Neural progenitor cell (in vitro differentiated cells): Measurements from ENCODE around the gene FOXE1. TPM values are rescaled to one million over a fixed set of nuclear protein-coding genes. Genes with fewer than 3 reads are reported as not detected.

Source experiments
- DNase-seq: peaks from one replicate; pipeline ENCODE4 v3.0.0-alpha.2; 2016; ENCODE audit warnings: low spot score
- H2AFZ ChIP-seq: fragments of 200-600 bp; sonication (generic); replicated peaks from 2 replicates; pipeline ENCODE4 v1.6.1; 2016; ENCODE audit warnings: antibody characterized with exemption
- H3F3A ChIP-seq: fragments of 200-600 bp; sonication (generic); 2 replicates; pipeline ENCODE4 v1.6.1; 2016; ENCODE audit warnings: antibody characterized with exemption, low read depth
- H3K27ac ChIP-seq: fragments of 200-600 bp; sonication (generic); 2 replicates; pipeline ENCODE4 v1.5.1; 2016; ENCODE audit warnings: mild to moderate bottlenecking
- H3K27me3 ChIP-seq: fragments of 200-600 bp; sonication (generic); 2 replicates; pipeline ENCODE4 v1.6.1; 2016; ENCODE audit warnings: mild to moderate bottlenecking, moderate library complexity
- H3K36me3 ChIP-seq: fragments of 200-600 bp; sonication (generic); 2 replicates; pipeline ENCODE4 v1.5.1; 2016
- H3K4me1 ChIP-seq: fragments of 200-600 bp; sonication (generic); 2 replicates; pipeline ENCODE4 v1.6.1; 2016; ENCODE audit warnings: mixed run types
- H3K4me2 ChIP-seq: fragments of 200-600 bp; sonication (generic); 2 replicates; pipeline ENCODE4 v1.6.1; 2016
- H3K4me3 ChIP-seq: fragments of 200-600 bp; sonication (generic); 2 replicates; pipeline ENCODE4 v1.5.1; 2016
- H3K79me2 ChIP-seq: fragments of 200-600 bp; sonication (generic); 2 replicates; pipeline ENCODE4 v1.6.1; 2016; ENCODE audit warnings: low read depth
- H3K9ac ChIP-seq: fragments of 200-600 bp; sonication (generic); 2 replicates; pipeline ENCODE4 v1.6.1; 2016
- H3K9me3 ChIP-seq: fragments of 200-600 bp; sonication (generic); 2 replicates; pipeline ENCODE4 v1.5.1; 2016; ENCODE audit warnings: low read depth
- H4K20me1 ChIP-seq: fragments of 200-600 bp; sonication (generic); 2 replicates; pipeline ENCODE4 v1.6.1; 2016; ENCODE audit warnings: low read depth
- H3K27ac Mint-ChIP-seq: 3 replicates; pipeline ENCODE4 v1.8.0; 2021; ENCODE audit warnings: mixed read lengths
- H3K27me3 Mint-ChIP-seq: 2 replicates; pipeline ENCODE4 v1.8.0; 2022; ENCODE audit warnings: low read depth, mild to moderate bottlenecking, inconsistent platforms, moderate library complexity, mixed read lengths; ENCODE audit not compliant: insufficient read depth
- H3K36me3 Mint-ChIP-seq: 3 replicates; pipeline ENCODE4 v1.8.0; 2021; ENCODE audit warnings: mixed read lengths
- H3K4me1 Mint-ChIP-seq: 3 replicates; pipeline ENCODE4 v1.8.0; 2021; ENCODE audit warnings: mixed read lengths
- H3K4me3 Mint-ChIP-seq: 3 replicates; pipeline ENCODE4 v1.8.0; 2021; ENCODE audit warnings: mild to moderate bottlenecking, moderate library complexity, mixed read lengths
- H3K9me3 Mint-ChIP-seq: 3 replicates; pipeline ENCODE4 v1.8.0; 2020; ENCODE audit warnings: mixed read lengths
- EZH2 ChIP-seq: fragments of 200-600 bp; sonication (generic); IDR thresholded peaks from 2 replicates; pipeline ENCODE4 v1.6.1; 2017; ENCODE audit warnings: antibody characterized with exemption, mild to moderate bottlenecking, moderate library complexity
- EZH2phosphoT487 ChIP-seq: fragments of 200-600 bp; sonication (generic); IDR thresholded peaks from 2 replicates; pipeline ENCODE4 v1.6.1; 2017; ENCODE audit warnings: antibody characterized with exemption
- total RNA-seq: library from RNA; depleted of rRNA; stranded (reverse); fragments of >200 nt; gene quantifications from 2 replicates; pipeline ENCODE4 v1.2.3, GENCODE V29; 2015; ENCODE audit warnings: low replicate concordance
- TF ChIP-seq, protein P1 (sequence below): fragments of 200-600 bp; sonication (generic); IDR thresholded peaks from 2 replicates; pipeline ENCODE4 v1.5.1; 2017; ENCODE audit warnings: antibody characterized with exemption, mild to moderate bottlenecking

The FOXE1 gene
- total RNA-seq, 1 donor from 2014 or later = not detected

GRCh38 chr9:97874624-97875023 lies 21.6 kb downstream of the FOXE1 start:
- no peak overlapping the region for H3K27ac Mint-ChIP-seq
- H3K4me1 Mint-ChIP-seq = peaks cover 7% of the 10 kb centered on the region
- H3K27me3 ChIP-seq = peaks cover 5% of the 10 kb centered on the region
- no peak overlapping the region for H2AFZ ChIP-seq
- H3K27ac ChIP-seq = no peak overlapping the region
- H3K79me2 ChIP-seq = no peaks in the 10 kb centered on the region
- no peaks in the 10 kb centered on the region for H3K36me3 Mint-ChIP-seq
- no peak for DNase-seq
- peaks cover 2% of the 10 kb centered on the region for H3K27me3 Mint-ChIP-seq
- no peak overlapping the region for H3K4me3 Mint-ChIP-seq
- TF ChIP-seq EZH2 (no peak), EZH2phosphoT487 (no peak)
- TF ChIP-seq, protein P1, sequence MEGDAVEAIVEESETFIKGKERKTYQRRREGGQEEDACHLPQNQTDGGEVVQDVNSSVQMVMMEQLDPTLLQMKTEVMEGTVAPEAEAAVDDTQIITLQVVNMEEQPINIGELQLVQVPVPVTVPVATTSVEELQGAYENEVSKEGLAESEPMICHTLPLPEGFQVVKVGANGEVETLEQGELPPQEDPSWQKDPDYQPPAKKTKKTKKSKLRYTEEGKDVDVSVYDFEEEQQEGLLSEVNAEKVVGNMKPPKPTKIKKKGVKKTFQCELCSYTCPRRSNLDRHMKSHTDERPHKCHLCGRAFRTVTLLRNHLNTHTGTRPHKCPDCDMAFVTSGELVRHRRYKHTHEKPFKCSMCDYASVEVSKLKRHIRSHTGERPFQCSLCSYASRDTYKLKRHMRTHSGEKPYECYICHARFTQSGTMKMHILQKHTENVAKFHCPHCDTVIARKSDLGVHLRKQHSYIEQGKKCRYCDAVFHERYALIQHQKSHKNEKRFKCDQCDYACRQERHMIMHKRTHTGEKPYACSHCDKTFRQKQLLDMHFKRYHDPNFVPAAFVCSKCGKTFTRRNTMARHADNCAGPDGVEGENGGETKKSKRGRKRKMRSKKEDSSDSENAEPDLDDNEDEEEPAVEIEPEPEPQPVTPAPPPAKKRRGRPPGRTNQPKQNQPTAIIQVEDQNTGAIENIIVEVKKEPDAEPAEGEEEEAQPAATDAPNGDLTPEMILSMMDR = no peak
- no peaks in the 10 kb centered on the region for H3K9me3 ChIP-seq
- H3K4me3 ChIP-seq = no peak overlapping the region
- H3K9me3 Mint-ChIP-seq = no peaks in the 10 kb centered on the region
- H3K36me3 ChIP-seq = no peaks in the 10 kb centered on the region
- no peaks in the 10 kb centered on the region for H3K4me1 ChIP-seq
- no peak overlapping the region for H3K9ac ChIP-seq
- no peaks in the 10 kb centered on the region for H4K20me1 ChIP-seq
- H3F3A ChIP-seq = no peaks in the 10 kb centered on the region
- H3K4me2 ChIP-seq = no peak overlapping the region

- Histone ChIP-seq H3K4me3 (no peak overlapping the region), H3K4me1 (no peaks in the 10 kb centered on the region), H3K27me3 (peaks cover 5% of the 10 kb centered on the region), H3K79me2 (no peaks in the 10 kb centered on the region), H4K20me1 (no peaks in the 10 kb centered on the region), H3K36me3 (no peaks in the 10 kb centered on the region), H3F3A (no peaks in the 10 kb centered on the region), H3K9ac (no peak overlapping the region), H3K4me2 (no peak overlapping the region), H3K9me3 (no peaks in the 10 kb centered on the region), H3K27ac (no peak overlapping the region), H2AFZ (no peak overlapping the region)
- peaks cover 7% of the 10 kb centered on the region for H3K4me1 Mint-ChIP-seq
- no peak for DNase-seq
- H3K4me3 Mint-ChIP-seq = no peak overlapping the region
- peaks cover 2% of the 10 kb centered on the region for H3K27me3 Mint-ChIP-seq
- H3K27ac Mint-ChIP-seq = no peak overlapping the region
- no peaks in the 10 kb centered on the region for H3K9me3 Mint-ChIP-seq
- no peaks in the 10 kb centered on the region for H3K36me3 Mint-ChIP-seq
- TF ChIP-seq EZH2 (no peak), EZH2phosphoT487 (no peak)
- TF ChIP-seq, protein P1 = no peak
Observed at GRCh38 chr9:97875111-97875510, 22.1 kb downstream of the FOXE1 start.

GRCh38 chr9:97876061-97876460 lies 23.0 kb downstream of the FOXE1 start:
- Mint-ChIP-seq H3K9me3 (no peaks in the 10 kb centered on the region), H3K36me3 (no peaks in the 10 kb centered on the region), H3K27ac (no peak overlapping the region), H3K4me1 (peaks cover 7% of the 10 kb centered on the region), H3K27me3 (peaks cover 2% of the 10 kb centered on the region), H3K4me3 (no peak overlapping the region)
- no peak for DNase-seq
- Histone ChIP-seq H3K4me3 (no peak overlapping the region), H3K27ac (no peak overlapping the region), H3K9ac (no peak overlapping the region), H3K27me3 (peaks cover 14% of the 10 kb centered on the region), H2AFZ (no peak overlapping the region), H3K4me1 (no peaks in the 10 kb centered on the region), H3K79me2 (no peaks in the 10 kb centered on the region), H3F3A (no peaks in the 10 kb centered on the region), H3K9me3 (no peaks in the 10 kb centered on the region), H3K4me2 (no peak overlapping the region), H4K20me1 (no peaks in the 10 kb centered on the region), H3K36me3 (no peaks in the 10 kb centered on the region)
- no peak for TF ChIP-seq EZH2phosphoT487
- no peak for TF ChIP-seq EZH2
- TF ChIP-seq, protein P1 = no peak
